GM21619 (cell line): ENCODE data around the gene APBA2.

Experiments
- ATAC-seq: cut with Tn5 transposase; IDR thresholded peaks from one replicate; pipeline ENCODE4 v1.9.1; 2021; ENCODE audit not compliant: unreplicated experiment

Gene APBA2

DNA sequence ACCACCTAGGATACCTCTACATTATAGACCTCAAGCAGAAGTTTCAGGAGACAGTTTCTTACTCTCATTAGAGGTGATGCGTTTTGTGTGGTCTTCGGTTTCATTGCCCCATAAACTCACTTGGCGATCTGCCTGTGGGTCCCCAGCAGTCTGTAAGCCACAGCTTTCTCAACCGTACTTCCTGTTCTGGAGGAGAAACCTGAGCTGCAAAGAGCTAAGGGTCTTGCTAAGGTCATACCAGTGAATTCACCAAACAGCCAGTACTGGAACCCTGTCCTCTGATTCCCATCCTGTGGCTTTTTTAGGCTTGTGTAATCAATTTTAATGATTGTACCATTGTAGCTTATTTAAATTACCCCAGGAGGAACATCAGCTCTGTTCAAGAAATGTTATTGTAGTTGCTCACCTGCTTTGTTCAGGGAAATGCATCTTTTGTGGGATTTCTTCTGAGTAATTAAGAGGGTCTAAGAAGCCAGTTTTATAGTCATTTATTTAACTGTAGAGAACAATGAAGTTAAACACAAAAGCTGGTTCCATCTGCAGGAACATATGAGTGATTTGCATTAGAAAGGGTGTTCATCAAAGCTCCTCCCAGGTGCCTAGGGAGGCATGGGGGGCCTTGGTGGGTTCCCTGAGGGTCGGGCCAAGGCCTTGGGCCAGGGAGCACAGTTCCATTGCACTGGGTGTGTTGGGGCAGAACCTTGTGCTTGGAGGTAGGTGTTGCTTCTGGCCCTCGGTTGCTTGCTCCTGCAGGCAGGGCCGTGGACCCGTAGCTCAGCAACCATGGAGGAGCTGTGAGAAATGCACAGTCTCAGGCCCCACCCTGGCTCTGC is 69.6 kb downstream of the APBA2 start:
- ATAC-seq: no peak

DNA sequence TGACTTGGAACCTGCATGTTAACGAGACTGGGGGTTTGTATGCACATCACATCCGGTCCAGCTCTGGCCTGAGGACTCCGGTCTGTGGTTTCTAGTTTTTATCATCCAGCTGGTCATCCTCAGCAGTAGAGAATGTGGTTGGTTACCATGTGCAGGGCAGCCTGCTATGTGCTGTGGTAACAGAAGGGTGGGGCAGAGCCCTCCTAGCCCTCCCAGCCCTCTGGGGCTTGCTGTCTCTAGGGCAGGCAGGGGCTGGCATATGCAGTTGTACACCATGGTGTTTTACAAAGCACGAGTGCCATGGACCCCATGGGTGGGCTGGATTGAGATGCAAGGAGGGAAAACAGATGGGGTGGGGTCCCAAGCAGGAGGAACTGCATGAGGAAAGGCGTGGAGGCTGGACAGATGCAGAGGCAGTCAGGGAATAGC is 70.2 kb downstream of the APBA2 start:
- ATAC-seq: no peak

DNA sequence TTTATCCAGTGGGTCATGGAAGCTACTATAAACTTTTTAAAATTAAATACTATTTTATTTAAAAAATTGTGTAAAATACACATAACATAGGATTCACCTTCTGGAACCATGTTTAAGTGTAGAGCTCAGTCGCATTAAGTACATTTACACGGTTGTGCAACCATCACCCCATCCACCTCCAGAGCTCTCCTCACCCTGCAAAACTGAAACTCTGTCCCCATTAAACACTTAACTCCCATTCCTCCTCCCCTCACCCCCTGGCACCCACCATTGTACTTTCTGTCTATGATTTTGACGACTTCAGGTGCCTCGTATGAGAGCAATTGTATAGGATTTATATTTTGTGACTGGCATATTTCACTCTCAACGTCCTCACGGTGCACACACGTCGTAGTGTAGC is 70.7 kb downstream of the APBA2 start:
- no peak for ATAC-seq

DNA sequence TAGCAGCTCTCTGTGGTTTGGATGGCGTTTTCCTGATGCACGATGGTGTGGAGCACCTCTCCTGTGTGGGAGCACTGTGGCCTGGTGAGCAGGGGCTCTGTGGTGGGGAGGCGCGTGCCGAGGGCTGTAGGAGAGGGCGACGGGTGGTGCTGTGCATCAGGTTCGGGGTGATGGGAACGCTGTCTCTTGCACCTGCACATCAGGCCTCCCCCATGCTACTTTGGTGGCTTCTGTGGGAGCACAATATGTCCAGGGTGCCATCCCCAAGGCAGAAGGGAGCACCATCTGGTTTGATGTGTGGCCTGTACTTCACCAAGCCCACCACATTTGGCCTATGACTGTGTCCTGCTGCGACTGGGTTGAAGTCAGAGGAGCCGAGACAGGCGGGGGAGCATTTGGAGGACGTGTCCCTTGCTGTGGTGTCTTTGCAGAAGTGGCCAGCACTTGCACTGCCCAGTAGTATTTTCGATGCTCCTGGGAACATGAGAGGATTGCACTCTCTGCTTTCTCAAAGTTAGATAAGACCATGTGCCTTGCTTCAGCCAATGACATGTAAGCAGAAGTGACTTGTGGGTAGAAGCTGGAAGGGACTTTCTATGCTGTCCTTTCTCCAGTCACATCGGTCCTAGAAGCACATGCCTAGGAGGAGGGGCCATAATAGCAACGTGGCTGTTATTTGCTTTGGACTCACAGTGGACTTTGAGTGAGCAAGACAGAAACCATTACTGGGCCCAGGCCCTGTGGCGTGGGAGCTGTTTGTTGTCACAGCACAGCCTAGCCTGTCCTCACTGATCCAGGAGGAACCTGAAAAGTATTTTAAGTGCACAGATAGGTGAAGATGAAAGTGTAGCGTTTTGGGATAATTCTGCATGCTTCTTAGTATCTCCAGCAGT is 72.1 kb downstream of the APBA2 start:
- no peak for ATAC-seq

DNA sequence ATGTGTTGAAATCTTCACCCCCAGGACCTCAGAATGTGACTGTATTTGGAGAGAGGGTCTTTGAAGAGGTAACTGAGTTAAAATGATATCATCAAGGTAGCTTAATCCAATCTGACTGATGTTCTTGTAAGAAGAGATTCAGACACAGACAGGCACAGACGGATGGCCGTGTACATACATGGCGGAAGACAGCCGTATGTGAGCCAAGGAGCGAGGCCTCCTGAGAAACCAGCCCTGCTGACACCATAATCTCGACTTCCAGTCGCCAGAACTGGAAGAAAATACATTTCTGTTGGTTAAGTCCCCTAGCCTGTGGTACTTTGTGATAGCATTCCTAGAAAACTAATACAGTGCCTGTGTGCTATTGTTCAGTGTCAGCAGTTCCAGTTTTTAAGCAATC is 73.6 kb downstream of the APBA2 start:
- no peak for ATAC-seq

DNA sequence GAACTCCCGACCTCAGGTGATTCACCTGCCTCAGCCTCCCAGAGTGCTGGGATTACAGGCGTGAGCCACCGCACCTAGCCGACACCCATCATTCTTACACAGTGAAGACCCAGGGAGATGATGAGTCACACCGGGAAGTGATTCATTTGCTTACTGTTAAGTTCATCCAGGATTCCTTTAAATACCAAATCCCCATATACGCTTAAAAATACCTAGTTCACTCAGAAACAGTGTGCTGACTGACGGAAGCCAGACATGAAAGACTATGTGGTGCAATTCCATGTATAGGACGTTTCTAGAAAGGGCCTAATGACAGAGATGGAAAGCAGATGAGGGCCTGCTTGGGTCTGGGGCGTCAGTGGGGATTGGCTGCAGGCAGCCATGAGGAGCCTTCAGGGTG is 75.2 kb downstream of the APBA2 start:
- no peak for ATAC-seq

DNA sequence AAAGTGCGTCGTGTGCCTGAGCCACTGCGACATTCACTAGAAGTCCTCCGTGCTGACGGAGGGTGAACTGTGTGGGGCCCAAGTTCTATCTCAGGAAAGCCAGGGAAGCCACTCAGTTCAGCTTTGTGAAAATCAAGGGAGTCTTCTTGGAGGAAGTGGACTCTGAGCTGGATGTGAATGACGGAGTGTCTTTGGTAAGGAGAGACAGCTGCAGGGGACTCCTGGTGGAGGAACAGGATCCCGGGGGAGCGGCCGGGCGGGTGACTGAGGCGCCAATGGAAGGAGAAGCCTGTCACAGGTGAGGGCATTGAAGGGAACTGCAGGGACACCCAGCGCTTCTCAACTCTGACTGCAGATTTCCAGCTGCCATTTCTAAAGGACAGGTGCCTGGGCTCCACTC is 75.6 kb downstream of the APBA2 start:
- no peak for ATAC-seq

DNA sequence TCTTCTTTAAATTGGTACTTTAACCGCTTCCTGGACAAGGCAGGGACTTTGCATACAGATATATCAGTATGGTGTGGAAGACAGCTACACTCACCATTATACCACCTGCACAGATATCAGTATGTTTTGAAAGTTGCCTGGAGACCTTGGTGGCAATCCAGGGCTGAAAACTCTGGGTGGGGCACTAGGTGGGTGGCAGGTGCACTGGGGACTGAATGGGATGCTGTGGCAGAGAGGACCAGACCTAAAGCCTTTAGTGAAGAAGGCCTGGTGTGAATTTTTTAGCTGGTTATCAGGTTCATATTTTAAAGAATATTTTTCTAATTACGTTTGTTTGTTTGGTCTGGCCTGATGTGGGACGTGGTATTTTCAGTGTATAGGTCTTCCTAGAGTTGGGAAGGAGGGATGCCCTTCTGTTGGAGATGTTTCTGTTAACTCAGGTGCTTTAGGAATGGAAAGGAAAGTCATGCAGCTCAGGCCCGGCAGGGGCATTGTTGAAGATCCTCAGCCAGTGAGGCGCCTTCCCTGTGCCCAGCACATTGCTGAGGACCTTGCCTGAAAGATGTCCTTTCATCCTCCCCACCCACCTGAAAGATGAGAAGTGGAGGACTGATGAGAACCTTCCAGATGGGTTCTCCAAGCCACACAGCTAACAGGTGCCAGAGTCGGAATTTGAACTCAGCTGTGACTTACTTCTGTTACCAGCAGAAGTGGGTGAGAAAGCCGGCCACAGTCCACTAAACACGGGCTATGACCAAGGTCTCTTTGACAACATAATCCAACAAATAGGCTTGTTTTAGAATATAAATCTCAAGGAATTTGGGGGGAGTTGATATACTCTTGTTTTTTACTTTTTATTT is 77.3 kb downstream of the APBA2 start:
- ATAC-seq: no peak

DNA sequence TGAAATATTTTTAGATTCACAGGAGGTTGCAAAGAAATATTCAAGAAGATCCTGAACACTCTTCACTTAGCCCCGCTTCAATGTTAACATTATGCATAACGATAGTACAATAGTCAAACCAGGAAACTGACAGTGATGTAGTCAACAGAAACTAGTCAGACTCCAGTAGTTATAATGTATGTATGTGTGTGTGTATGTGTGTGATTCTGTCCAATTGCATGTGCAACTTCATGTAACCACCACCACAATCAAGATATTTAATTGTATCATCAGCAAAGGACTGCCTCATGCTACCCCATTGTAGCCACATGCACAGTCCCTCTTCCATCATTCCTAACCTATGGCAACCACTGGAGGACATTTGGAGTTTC is 77.9 kb downstream of the APBA2 start:
- no peak for ATAC-seq

DNA sequence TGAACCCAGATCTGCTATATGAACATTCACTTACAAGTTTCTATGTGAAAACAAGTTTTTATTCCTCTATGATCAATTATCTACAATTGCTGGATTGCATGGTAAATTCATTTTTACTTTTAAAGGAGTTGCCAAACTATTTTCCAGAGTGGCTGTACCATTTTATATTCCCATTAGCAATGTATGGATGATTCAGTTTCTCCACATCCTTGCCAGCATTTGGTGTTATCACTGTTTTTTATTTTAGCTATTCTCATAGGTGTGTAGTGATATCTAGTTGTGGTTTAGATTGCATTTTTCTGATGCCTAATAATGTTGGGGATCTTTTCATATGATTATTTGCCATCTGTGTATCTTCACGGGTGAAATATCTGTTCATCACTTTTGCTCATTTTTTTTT is 78.3 kb downstream of the APBA2 start:
- no peak for ATAC-seq

DNA sequence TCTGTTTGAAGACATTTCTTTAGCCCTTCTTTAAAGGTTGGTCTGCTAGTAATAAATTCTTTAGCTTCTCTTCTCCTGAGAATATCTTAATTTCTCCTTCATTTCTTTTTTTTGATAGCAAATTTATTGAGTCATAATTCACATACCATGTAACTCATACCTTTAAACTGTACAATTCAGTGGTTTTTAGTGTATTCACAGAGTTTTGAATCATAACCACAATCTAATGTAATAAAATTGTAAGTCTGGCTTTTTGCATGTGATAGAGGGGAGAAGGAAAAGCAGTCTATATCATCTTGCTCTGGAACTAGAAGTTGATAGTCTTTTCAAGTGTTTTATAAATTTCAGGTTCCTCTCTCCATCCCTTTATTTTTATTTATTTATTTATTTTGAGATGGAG is 81.3 kb downstream of the APBA2 start:
- ATAC-seq: no peak

DNA sequence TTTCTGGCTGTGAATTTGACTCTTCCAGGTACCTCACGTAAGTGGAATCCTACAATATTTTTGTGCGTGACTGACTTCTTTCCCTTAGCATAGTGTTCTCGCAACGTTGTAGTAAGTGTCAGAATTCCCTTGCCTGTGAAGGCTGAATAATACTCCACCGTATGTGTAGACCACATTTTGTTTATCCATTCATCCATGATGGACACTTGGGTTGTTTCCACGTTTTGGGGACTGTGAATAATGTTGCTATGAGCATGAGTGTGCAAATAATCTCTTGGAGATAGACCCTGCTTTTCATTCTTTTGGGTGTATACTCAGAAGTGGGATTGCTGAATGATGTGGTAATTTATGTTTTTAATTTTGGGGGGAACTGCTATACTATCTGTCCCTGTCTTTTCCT is 82.2 kb downstream of the APBA2 start:
- ATAC-seq: no peak

DNA sequence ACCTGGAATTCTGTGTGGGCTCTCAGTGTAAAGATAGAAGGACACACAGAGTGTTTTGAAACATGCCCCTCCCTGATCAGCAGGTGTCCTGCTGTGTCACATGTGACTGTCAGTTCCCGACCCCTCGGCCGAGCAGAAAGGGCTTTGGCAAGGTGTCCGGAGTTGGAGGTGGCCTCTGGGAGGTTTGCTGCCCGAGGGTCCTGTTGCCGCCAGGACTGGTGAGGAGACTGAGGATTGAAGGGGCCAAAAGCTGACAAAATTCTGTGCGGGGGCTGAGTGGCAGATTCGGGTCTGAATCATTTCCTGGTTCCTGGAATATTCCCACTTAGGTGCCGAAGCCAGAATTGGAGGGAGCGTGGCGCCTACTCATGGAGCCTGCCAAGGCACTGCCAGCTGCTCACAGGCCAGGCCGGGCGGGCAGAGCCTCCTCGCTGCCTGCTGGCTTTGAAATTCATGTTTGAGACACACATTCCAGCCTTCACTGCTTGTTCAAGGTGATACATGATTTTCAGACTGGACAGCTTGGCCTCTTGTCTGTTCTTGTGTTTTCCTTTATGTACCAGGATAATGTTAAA is 83.8 kb downstream of the APBA2 start:
- no peak for ATAC-seq

DNA sequence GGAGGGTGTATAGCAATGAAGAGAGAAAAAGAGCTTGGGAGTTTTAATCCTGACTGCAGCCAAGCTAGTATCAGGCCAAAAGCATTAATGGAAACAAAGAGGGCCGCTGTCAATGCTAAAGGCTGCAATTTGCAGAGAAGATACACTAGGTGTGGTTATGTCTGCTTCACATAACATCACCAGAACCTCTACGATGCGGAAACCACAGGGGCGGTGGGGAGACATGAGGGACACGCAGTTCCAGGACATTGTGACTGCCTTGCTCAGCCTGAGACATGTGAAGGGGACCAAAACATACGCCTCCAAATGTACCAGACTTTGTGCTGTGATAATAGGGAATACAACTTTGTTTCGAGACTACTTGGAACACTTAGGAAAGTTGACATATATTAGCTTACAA is 88.4 kb downstream of the APBA2 start:
- ATAC-seq: no peak

DNA sequence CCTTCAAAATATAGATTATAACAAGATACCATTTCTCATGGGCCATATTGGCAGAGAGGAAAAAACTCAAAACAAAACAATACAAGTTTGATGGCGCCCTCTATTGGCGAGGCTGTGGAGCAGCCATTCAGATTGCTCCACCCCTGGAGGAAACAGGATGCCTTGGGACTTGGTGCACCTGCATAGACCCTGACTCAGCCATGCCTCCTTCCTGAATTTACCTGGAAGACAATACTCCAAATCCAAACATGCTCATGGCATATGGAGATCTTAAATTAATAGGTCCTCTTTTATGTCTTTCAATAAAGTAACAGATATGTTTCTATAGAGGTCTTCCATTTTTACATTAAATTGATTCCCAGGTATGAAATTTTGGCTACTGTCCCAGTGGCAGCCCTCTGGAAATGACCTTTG is 90.0 kb downstream of the APBA2 start:
- no peak for ATAC-seq

DNA sequence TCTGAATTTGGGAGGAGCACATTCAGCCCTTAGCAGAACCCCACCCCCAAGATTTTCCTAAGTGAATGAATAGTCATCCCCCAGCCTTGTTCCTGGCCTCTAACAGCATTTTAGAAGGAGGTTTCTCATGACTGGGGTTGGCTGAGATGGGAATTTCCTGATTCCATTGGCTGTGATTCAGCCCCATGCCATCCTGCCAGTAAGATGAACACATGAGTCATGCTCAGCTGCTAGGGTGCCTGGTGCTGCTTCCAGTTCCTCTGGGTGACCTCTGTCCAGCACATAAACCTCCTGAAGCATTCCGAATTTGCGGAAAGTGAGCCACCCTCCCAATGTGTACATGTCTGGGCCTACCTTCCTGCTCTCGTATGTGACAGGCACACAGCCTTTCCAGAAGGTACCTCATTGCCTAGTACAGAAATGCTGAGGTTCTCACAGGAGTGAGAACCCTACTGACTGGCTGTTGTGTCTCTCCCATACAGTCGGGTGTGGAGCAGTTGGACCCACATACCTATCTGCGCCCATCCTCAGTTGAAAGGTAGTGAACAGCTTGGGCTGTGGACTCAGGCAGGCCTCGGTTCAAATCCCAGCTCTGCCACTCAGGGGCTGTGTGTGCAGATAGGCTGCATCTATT is 91.7 kb downstream of the APBA2 start:
- no peak for ATAC-seq

DNA sequence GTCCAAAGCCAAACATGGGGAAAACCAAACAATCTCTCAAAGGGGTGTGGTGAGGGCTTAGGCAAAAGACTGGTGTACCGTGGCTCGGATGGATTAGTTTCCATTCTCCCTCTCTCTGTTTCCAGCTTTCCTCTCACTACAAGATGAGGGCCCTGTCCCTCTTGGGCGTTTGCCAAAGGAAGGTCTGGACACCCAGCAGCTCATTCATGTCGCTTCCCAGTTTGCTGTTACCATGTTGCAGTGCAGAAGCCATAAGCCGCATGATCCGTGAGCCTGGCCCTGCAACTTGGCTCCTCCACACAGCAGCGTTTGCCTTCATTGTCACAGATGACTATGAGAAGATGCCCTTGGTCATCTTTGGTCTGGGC is 92.2 kb downstream of the APBA2 start:
- no peak for ATAC-seq

DNA sequence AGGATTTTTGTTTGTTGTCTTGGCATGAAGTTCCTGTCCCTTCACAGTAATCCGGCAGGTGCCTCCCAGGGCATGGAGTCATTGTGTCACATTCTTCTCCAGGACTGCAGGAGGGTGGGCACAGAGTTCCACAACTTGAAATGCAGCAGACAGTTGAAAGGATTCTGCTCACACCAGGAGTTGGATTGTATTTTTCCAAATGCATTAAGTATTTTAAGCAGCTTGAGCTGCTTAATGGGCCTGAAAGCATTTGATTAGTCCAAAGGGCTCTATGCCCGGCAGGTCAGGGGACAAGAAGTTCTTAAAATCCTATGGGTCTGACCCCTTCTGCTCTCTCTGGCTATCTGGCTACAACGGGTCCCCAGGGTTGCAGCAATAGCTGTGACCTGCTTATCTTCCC is 92.9 kb downstream of the APBA2 start:
- ATAC-seq: no peak

DNA sequence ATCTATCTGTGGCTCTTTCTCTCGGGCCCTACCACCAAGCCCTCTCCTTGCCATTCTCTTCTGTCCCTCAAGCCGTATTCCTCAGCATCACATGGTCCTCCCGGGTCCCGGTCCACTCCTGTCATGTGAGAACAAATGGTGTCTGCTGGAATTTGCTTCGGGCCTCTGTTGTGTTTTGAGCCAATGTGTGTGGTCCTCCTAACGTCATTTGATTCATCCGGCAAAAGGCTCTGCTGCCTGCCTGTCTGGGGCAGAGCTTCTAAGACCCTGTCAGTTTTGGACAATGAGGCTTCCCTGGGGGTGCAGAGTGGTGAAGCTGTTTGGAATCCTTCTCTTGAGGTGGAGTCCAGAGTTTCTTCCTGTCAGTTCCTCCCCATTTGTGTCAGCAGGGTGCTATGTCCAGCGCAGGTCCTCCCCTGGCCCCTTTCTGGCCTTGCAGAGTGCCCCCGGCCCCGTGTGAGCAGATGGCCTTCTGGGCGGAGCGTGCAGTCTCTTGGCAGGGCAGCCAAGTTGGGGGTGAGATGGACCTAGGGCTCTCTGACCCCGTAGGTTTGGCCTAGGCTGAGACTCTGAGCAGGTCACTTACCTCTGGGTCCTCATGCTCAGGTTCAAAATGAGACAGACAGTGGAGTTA is 93.6 kb downstream of the APBA2 start:
- ATAC-seq: no peak

DNA sequence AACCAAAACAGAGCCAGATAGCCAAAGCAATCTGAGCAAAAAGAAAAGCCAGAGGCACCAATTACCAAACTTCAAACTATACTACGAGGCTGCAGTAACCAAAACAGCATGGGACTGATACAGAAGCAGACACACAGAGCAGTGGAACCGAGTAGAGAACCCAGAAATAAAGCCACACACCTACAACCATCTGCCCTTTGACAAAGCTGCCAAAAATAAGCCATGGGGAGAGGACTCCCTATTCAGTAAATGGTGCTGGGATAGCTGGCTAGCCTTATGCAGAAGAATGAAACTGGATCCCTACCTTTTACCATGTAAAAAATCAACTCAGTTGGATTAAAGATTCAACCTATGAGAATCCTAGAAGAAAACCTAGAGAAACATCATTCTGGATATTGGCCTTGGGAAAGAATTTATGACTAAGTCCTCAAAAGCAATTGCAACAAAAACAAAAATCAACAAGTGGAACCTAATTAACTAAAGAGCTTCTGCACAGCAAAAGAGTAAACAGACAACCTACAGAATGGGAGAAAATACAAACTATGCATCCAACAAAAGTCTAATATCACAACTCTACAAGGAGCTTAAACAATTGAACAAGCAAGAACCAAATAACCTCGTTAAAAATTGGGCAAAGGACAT is 95.1 kb downstream of the APBA2 start:
- no peak for ATAC-seq
